Measurements from ENCODE around the gene PCMTD2.

DNA sequence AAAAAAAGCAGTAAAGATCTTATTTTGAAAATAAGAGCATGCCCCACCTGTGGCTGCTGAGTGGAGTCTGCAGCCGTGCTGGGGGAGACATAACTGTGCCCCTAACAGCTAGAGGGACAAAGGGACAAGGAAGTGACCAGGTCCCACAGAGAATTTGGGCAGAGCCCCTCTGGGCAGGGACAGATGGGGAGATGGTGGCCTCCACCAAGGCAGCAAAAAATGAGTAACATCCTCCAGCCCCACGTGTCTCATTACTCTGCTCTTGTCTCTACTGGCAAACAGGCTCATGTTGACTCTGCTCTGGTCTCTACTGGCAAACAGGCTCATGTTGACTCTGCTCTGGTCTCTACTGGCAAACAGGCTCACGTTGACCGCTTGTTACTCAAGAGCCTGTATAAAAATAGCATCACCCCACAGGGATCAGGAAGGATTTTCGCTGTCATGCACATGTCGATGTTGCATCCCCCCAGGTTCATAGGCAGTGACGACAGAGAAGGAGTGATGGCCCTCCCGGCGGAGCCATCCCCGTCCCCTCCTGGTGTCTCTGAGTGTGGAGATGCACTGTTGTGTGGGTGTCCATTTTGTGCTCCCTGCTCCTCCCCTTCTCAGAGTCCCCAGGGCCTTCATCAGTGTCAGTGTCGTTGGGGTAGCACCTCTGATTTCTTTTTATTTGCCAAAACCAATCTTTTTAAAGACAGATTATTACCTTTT is 17.3 kb upstream of the PCMTD2 start:
- no peak for TF ChIP-seq CTCF (IDR thresholded peaks at IDR 0.05; ENCODE audit: low read length)
- TF ChIP-seq EZH2 (IDR thresholded peaks at IDR 0.05; ENCODE audit: borderline replicate concordance, low read length), result no peak
